ENCODE measurements around the gene HOXD13.

HOXD13 gene

GRCh38 chr2:176095421-176095820 lies 2.9 kb downstream of the HOXD13 start:
- Histone ChIP-seq H3K4me2 (peak overlapping the region; percentile 95), H4K20me1 (ENCODE audit: insufficient read depth) (no peaks in the 10 kb centered on the region), H3K4me3 (IDR thresholded peaks at IDR 0.05; ENCODE audit: insufficient read depth, low read depth, low read length) (no peak overlapping the region), H3K9ac (peak overlapping the region; percentile 90; the same call in 1 of the 2 replicates), H3K27ac (peak overlapping the region; percentile 91; the same call in 1 of the 2 replicates), H3K79me2 (ENCODE audit: insufficient read depth, low read depth) (no peaks in the 10 kb centered on the region), H3K4me1 (ENCODE audit: low read depth, poor library complexity, severe bottlenecking) (peaks cover 8% of the 10 kb centered on the region), H3K27me3 (ENCODE audit: insufficient read depth, low read depth) (no peaks in the 10 kb centered on the region), H3K36me3 (ENCODE audit: insufficient read depth) (no peaks in the 10 kb centered on the region), H2AFZ (ENCODE audit: low read depth) (peak overlapping the region; percentile 20; the same call in 1 of the 2 replicates)
- no peak for TF ChIP-seq CTCF (conservative IDR thresholded peaks at IDR 0.05; ENCODE audit: low read depth, low read length)

GRCh38 chr2:176096243-176096985 lies 3.9 kb downstream of the HOXD13 start:
- no peak for TF ChIP-seq CTCF (conservative IDR thresholded peaks at IDR 0.05; ENCODE audit: low read depth, low read length)
- Histone ChIP-seq H3K4me3 (IDR thresholded peaks at IDR 0.05; ENCODE audit: insufficient read depth, low read depth, low read length) (peak overlapping the region; percentile 89), H3K27ac (peak overlapping the region; percentile 91), H3K27me3 (ENCODE audit: insufficient read depth, low read depth) (no peaks in the 10 kb centered on the region), H3K79me2 (ENCODE audit: insufficient read depth, low read depth) (no peaks in the 10 kb centered on the region), H3K36me3 (ENCODE audit: insufficient read depth) (no peaks in the 10 kb centered on the region), H3K9ac (peak overlapping the region; percentile 90), H3K4me1 (ENCODE audit: low read depth, poor library complexity, severe bottlenecking) (peaks cover 8% of the 10 kb centered on the region), H4K20me1 (ENCODE audit: insufficient read depth) (no peaks in the 10 kb centered on the region), H3K4me2 (peak overlapping the region; percentile 95), H2AFZ (ENCODE audit: low read depth) (peak overlapping the region; percentile 97)

GRCh38 chr2:176096986-176097819 lies 4.7 kb downstream of the HOXD13 start:
- peak overlapping the region; percentile 90 for H3K9ac ChIP-seq
- H2AFZ ChIP-seq (ENCODE audit: low read depth): peak overlapping the region; percentile 97

More at GRCh38 chr2:176096986-176097819, 4.7 kb downstream of the HOXD13 start:
- Histone ChIP-seq H3K36me3 (ENCODE audit: insufficient read depth) (no peaks in the 10 kb centered on the region), H3K4me1 (ENCODE audit: low read depth, poor library complexity, severe bottlenecking) (peaks cover 8% of the 10 kb centered on the region), H4K20me1 (ENCODE audit: insufficient read depth) (no peaks in the 10 kb centered on the region), H3K27ac (peak overlapping the region; percentile 91), H3K79me2 (ENCODE audit: insufficient read depth, low read depth) (no peaks in the 10 kb centered on the region), H3K4me3 (IDR thresholded peaks at IDR 0.05; ENCODE audit: insufficient read depth, low read depth, low read length) (peak overlapping the region; percentile 89), H3K4me2 (peak overlapping the region; percentile 95), H3K27me3 (ENCODE audit: insufficient read depth, low read depth) (no peaks in the 10 kb centered on the region)
- peak; percentile 80 for TF ChIP-seq CTCF (conservative IDR thresholded peaks at IDR 0.05; ENCODE audit: low read depth, low read length)
